ENCODE measurements around the gene CELSR3. TPM values are rescaled to one million over a fixed set of nuclear protein-coding genes. Genes with fewer than 3 reads are reported as not detected.

The CELSR3 gene
- total and polyA plus RNA-seq, 8 donors = 0.51 to 13.9 (median 1.4) TPM

- no peak for ATAC-seq
These were observed 41.2 kb downstream of the CELSR3 start, which contains the start of gene TMEM89 for GRCh38 chr3:48621461-48621869. TSS of gene TMEM89 (minus strand) at chr3:48621769. CDS start at chr3:48621756, 13 bp downstream.

GRCh38 chr3:48619541-48620524 is 42.9 kb downstream of the CELSR3 start:
- DNase-seq (peak in 3 of 6 donors; percentile 43 to 55 (median 47)), FAIRE-seq (no peak), ATAC-seq (peak; percentile 44 to 67 (median 56))
- no peaks in the 10 kb centered on the region for H3K36me3 ChIP-seq
- intact Hi-C loops (cut with DNase I) = no loop called here
- H3K27me3 ChIP-seq = no peaks in the 10 kb centered on the region
- H3K4me3 ChIP-seq = no peak overlapping the region
- no peak for TF ChIP-seq CTCF (IDR thresholded peaks at IDR 0.05)
- H3K4me1 ChIP-seq = no peaks in the 10 kb centered on the region
- H3K27ac ChIP-seq = peak overlapping the region in 1 of 4 donors; percentile 55
- WGBS, 2 donors = 72 to 73% methylated on average over 7 of the region's 7 CpGs
- H3K9me3 ChIP-seq = no peaks in the 10 kb centered on the region

More at GRCh38 chr3:48621461-48621869, 41.2 kb downstream of the CELSR3 start, which contains the start of gene TMEM89:
- Histone ChIP-seq H3K4me1 (no peaks in the 10 kb centered on the region), H3K4me3 (no peak within 1 kb of the TSS), H3K27me3 (no peaks in the 10 kb centered on the region), H3K27ac (no peak within 1 kb of the TSS), H3K9me3 (no peaks in the 10 kb centered on the region), H3K36me3 (peaks cover 0 to 4% (median 0%) of the 10 kb centered on the region in 3 donors)
- no peak for TF ChIP-seq CTCF (IDR thresholded peaks at IDR 0.05)
- DNase-seq (peak in 1 of 6 donors; percentile 60), FAIRE-seq (no peak)
- intact Hi-C loops (cut with DNase I) = no loop called here
- WGBS, 2 donors = 92 to 96% methylated on average over 14 to 19 of the region's 19 CpGs

- ATAC-seq (no peak), DNase-seq (no peak), FAIRE-seq (no peak)
- Histone ChIP-seq H3K4me1 (no peaks in the 10 kb centered on the region), H3K27ac (no peak overlapping the region), H3K9me3 (no peaks in the 10 kb centered on the region), H3K27me3 (no peaks in the 10 kb centered on the region), H3K36me3 (no peaks in the 10 kb centered on the region), H3K4me3 (no peak overlapping the region)
- 96 to 99% methylated on average over 4 of the region's 4 CpGs for WGBS, 2 donors
- TF ChIP-seq CTCF (IDR thresholded peaks at IDR 0.05) = no peak
- intact Hi-C loops (cut with DNase I) = no loop called here
These were observed 45.1 kb downstream of the CELSR3 start for GRCh38 chr3:48617559-48617958.

GRCh38 chr3:48614044-48614443 is 48.6 kb downstream of the CELSR3 start:
- 74 to 77% methylated on average over 3 of the region's 3 CpGs for WGBS, 2 donors
- no peak for TF ChIP-seq CTCF (IDR thresholded peaks at IDR 0.05)
- ATAC-seq = no peak
- H3K4me3 ChIP-seq = no peak overlapping the region
- intact Hi-C loops (cut with DNase I) = no loop called here
- no peaks in the 10 kb centered on the region for H3K27me3 ChIP-seq
- H3K9me3 ChIP-seq = no peaks in the 10 kb centered on the region
- H3K4me1 ChIP-seq = no peaks in the 10 kb centered on the region
- H3K27ac ChIP-seq = no peak overlapping the region
- no peak for DNase-seq
- H3K36me3 ChIP-seq = no peaks in the 10 kb centered on the region
- FAIRE-seq = no peak
